ENCODE measurements around the gene ZNF646. TPM values are rescaled to one million over a fixed set of nuclear protein-coding genes. Genes with fewer than 3 reads are reported as not detected.
A peak's percentile ranks its signal among the peaks of the same experiment; 100 is the strongest.

Gene ZNF646
- total and polyA plus RNA-seq, 2 of the 13 experiments (the other 11 are each of a cell fraction or from before 2014, with no cell fraction given): 3.4 to 10.9 TPM

DNA sequence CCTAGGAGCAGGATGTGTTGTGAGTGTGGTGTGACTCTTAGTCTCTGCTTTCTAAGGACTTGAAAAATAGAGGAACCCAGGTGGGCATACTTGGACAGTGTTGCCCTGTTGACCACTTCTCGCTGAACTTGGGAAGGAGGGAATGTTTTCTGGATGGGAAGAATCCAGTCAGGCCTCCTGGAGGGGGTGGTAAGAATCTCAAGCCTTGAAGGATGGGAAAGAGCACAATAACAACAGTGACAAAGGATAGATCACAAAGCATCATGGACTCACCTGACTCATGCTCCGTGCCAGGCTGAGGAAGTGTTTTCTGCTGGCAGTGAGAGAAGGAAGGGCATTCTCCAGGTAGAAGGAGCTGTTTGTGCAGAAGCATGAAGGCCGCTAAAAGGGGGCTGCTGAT, 51.6 kb downstream of the ZNF646 start:
- Histone ChIP-seq H3K4me2 (ENCODE audit: low read depth, low read length) (no peak overlapping the region), H3K4me1 (ENCODE audit: insufficient read depth, low read length) (no peaks in the 10 kb centered on the region), H2AFZ (ENCODE audit: low read length) (no peak overlapping the region), H3K27me3 (ENCODE audit: control insufficient read depth in 1 of 2, insufficient read depth in 2 of 2, low read length in 2 of 2) (no peaks in the 10 kb centered on the region), H3K9me3 (ENCODE audit: low read length) (no peaks in the 10 kb centered on the region), H3K27ac (ENCODE audit: extremely low read length, insufficient read depth, low read length) (no peak overlapping the region), H3K79me2 (ENCODE audit: insufficient read depth, low read length) (no peaks in the 10 kb centered on the region), H3K9ac (ENCODE audit: insufficient read depth, low read depth, low read length) (no peak overlapping the region), H3K36me3 (replicated peaks in 1 of 2; ENCODE audit: control insufficient read depth in 1 of 2, insufficient read depth in 2 of 2, low read length in 2 of 2) (peaks cover 17 to 33% of the 10 kb centered on the region in 2 experiments), H3K4me3 (replicated peaks in 1 of 3; ENCODE audit: insufficient read depth in 1 of 3, low read depth in 2 of 3, low read length in 3 of 3) (no peak overlapping the region), H4K20me1 (ENCODE audit: insufficient read depth, low read length) (no peaks in the 10 kb centered on the region)
- ATAC-seq (no peak), DNase-seq (ENCODE audit: low spot score) (no peak), FAIRE-seq (no peak)
- 95% methylated on average over 3 of the region's 3 CpGs for WGBS (ENCODE audit: low lambda C conversion rate)
- intact Hi-C loops (cut with micrococcal nuclease; ENCODE audit: unreplicated experiment): no loop called here
- POLR2A ChIA-PET: interaction anchor here (1.5 to 9.6 kb wide), 2 partner anchors 12 to 13 kb away, joined by 3 to 275 read pairs; partner anchors contain the start of gene PRSS8
- no TSS peak for BruUV-seq (replicated peaks)
- no peak for TF ChIP-seq ZNF263 (CRISPR knock-in tag; IDR thresholded peaks at IDR 0.05)
- TF ChIP-seq, protein P1, sequence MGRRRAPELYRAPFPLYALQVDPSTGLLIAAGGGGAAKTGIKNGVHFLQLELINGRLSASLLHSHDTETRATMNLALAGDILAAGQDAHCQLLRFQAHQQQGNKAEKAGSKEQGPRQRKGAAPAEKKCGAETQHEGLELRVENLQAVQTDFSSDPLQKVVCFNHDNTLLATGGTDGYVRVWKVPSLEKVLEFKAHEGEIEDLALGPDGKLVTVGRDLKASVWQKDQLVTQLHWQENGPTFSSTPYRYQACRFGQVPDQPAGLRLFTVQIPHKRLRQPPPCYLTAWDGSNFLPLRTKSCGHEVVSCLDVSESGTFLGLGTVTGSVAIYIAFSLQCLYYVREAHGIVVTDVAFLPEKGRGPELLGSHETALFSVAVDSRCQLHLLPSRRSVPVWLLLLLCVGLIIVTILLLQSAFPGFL (CRISPR knock-in tag; IDR thresholded peaks at IDR 0.05): 0 out of 2 replicates have a peak, but pooled peaks have one; percentile 39
- CTCF ChIA-PET (ENCODE audit: low intra/inter-chr PET ratio, low total read pairs): no interaction called here
- in situ Hi-C loops (cut with HindIII; ENCODE audit: extremely low pct_ligation_motif_present, low pct_unique_long_range_greater_than_20kb): no loop called here

DNA sequence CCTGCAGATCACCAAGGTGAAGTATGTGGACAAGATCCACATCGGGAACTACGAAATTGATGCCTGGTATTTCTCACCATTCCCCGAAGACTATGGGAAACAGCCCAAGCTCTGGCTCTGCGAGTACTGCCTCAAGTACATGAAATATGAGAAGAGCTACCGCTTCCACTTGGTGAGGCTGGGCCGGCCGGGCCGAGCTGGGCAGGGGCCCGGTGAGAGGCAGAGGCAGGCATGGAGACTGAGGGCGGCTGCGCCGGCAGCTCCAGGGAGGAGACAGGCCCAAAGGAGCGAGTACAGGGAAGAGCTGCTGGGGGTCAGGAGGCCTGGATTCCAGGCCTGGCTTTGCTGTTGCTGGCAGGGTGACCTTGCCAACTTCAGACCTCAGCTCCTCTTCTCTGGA, 53.0 kb downstream of the ZNF646 start:
- H3K4me2 ChIP-seq (ENCODE audit: low read depth, low read length): no peak overlapping the region
- no peaks in the 10 kb centered on the region for H4K20me1 ChIP-seq (ENCODE audit: insufficient read depth, low read length)
- H3K9me3 ChIP-seq (ENCODE audit: low read length): no peaks in the 10 kb centered on the region
- in situ Hi-C loops (cut with HindIII; ENCODE audit: extremely low pct_ligation_motif_present, low pct_unique_long_range_greater_than_20kb): no loop called here
- FAIRE-seq (no peak), DNase-seq (ENCODE audit: low spot score) (no peak), ATAC-seq (no peak)
- POLR2A ChIA-PET: interaction anchor here (1.0 to 4.2 kb wide), 2 partner anchors 10 kb away, joined by 3 to 17 read pairs; partner anchors contain the start of gene KAT8
- CTCF ChIA-PET (ENCODE audit: low intra/inter-chr PET ratio, low total read pairs): no interaction called here
- no peak overlapping the region for H3K4me3 ChIP-seq (replicated peaks in 1 of 3; ENCODE audit: insufficient read depth in 1 of 3, low read depth in 2 of 3, low read length in 3 of 3)
- no peaks in the 10 kb centered on the region for H3K79me2 ChIP-seq (ENCODE audit: insufficient read depth, low read length)
- no peaks in the 10 kb centered on the region for H3K4me1 ChIP-seq (ENCODE audit: insufficient read depth, low read length)
- H3K36me3 ChIP-seq (replicated peaks in 1 of 2; ENCODE audit: control insufficient read depth in 1 of 2, insufficient read depth in 2 of 2, low read length in 2 of 2): peaks cover 18 to 20% of the 10 kb centered on the region in 2 experiments
- WGBS (ENCODE audit: low lambda C conversion rate): 96% methylated on average over 13 of the region's 13 CpGs
- H3K9ac ChIP-seq (ENCODE audit: insufficient read depth, low read depth, low read length): no peak overlapping the region
- H2AFZ ChIP-seq (ENCODE audit: low read length): no peak overlapping the region
- no peaks in the 10 kb centered on the region for H3K27me3 ChIP-seq (ENCODE audit: control insufficient read depth in 1 of 2, insufficient read depth in 2 of 2, low read length in 2 of 2)
- intact Hi-C loops (cut with micrococcal nuclease; ENCODE audit: unreplicated experiment): no loop called here
- H3K27ac ChIP-seq (ENCODE audit: extremely low read length, insufficient read depth, low read length): no peak overlapping the region
- no TSS peak for BruUV-seq (replicated peaks)
- no peak for TF ChIP-seq ZNF33B (CRISPR knock-in tag; IDR thresholded peaks at IDR 0.05)
- TF ChIP-seq ZNF589 (CRISPR knock-in tag; conservative IDR thresholded peaks at IDR 0.05): no peak
- TF ChIP-seq NONO (IDR thresholded peaks at IDR 0.05): no peak
- no peak for TF ChIP-seq NONO (CRISPR knock-in tag; conservative IDR thresholded peaks at IDR 0.05)
- no peak for TF ChIP-seq SOX13 (IDR thresholded peaks at IDR 0.05)
- no peak for TF ChIP-seq SOX13 (CRISPR knock-in tag; conservative IDR thresholded peaks at IDR 0.05 in 1 of 2, IDR thresholded peaks at IDR 0.05 in 1 of 2)
- no peak for TF ChIP-seq DR1 (CRISPR knock-in tag; IDR thresholded peaks at IDR 0.05)
- TF ChIP-seq, protein P2, sequence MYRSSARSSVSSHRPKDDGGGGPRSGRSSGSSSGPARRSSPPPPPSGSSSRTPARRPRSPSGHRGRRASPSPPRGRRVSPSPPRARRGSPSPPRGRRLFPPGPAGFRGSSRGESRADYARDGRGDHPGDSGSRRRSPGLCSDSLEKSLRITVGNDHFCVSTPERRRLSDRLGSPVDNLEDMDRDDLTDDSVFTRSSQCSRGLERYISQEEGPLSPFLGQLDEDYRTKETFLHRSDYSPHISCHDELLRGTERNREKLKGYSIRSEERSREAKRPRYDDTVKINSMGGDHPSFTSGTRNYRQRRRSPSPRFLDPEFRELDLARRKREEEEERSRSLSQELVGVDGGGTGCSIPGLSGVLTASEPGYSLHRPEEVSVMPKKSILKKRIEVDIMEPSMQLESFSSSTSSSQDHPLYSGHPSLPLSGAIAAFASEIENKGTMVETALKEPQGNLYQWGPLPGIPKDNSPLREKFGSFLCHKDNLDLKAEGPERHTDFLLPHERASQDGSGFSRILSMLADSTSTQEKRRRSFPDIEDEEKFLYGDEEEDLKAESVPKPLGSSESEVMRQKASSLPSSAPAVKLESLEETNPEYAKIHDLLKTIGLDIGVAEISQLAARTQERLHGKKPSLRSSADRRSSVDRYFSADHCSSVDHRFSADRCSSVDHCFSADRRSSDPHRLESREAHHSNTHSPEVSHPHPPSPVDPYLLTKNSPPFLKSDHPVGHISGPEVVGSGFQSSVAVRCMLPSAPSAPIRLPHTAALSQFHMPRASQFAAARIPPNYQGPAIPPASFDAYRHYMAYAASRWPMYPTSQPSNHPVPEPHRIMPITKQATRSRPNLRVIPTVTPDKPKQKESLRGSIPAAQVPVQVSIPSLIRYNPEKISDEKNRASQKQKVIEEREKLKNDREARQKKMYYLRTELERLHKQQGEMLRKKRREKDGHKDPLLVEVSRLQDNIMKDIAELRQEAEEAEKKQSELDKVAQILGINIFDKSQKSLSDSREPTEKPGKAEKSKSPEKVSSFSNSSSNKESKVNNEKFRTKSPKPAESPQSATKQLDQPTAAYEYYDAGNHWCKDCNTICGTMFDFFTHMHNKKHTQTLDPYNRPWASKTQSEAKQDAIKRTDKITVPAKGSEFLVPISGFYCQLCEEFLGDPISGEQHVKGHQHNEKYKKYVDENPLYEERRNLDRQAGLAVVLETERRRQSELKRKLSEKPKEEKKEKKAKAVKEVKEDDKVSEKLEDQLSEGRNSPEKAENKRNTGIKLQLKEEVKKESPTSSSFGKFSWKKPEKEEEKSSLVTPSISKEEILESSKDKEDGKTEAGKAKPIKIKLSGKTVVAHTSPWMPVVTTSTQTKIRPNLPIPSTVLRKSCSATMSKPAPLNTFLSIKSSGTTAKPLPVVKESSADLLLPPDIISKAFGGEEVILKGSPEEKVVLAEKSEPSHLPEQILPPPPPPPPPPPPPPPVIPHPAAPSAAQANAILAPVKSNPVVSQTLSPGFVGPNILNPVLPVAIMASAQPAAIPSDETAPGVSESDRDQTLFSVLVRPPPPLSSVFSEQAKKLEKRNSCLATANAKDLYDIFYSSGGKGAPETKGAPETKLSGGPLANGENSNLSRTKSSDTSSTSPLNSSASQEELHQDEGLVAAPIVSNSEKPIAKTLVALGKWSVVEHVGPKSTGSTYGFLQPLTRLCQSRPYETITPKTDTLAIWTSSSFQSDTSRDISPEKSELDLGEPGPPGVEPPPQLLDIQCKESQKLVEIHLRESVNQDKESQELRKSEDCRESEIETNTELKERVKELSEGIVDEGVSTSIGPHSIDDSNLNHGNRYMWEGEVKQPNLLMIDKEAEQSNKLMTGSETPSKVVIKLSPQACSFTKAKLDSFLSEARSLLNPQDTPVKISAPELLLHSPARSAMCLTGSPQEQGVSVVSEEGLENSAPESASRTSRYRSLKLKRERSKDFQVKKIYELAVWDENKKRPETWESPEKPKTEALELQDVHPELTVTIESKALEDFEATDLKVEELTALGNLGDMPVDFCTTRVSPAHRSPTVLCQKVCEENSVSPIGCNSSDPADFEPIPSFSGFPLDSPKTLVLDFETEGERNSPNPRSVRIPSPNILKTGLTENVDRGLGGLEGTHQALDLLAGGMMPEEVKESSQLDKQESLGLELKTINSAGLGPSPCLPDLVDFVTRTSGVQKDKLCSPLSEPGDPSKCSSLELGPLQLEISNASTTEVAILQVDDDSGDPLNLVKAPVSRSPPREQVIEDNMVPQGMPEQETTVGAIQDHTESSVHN (CRISPR knock-in tag; IDR thresholded peaks at IDR 0.05): no peak
